ENCODE data around the gene MAP3K4. TPM values are rescaled to one million over a fixed set of nuclear protein-coding genes. Genes with fewer than 3 reads are reported as not detected.

The MAP3K4 gene
- polyA plus RNA-seq, 3 donors = 3.2 to 12.3 (median 3.5) TPM

DNA sequence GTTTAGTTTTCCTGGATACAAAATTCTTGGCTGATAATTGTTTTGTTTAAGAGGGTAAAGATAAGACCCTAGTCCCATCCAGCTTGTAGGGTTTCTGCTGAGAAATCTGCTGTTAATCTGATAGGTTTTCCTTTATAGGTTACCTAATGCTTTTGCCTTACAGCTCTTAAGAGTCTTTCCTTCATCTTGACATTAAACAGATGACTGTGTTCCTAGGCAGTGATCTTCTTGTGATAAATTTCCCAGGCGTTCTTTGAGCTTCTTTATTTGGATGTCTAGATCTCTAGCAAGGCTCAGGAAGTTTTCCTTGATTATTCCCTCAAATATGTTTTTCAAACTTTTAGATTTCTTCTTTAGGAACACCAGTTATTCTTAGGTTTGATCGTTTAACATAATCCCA lies 134.0 kb downstream of the MAP3K4 start:
- H3K4me1 ChIP-seq (ENCODE audit: control insufficient read depth in 1 of 2, insufficient read depth in 2 of 2, low read length in 2 of 2) = no peaks in the 10 kb centered on the region
- intact Hi-C loops (cut with micrococcal nuclease) = no loop called here
- WGBS (ENCODE audit: insufficient coverage) = no CpG with 5 or more reads among the region's 2 CpGs
- Mint-ChIP-seq H3K4me3 (no peak overlapping the region), H3K9me3 (peaks cover 14 to 30% (median 22%) of the 10 kb centered on the region in 7 donors), H3K36me3 (peaks cover 69 to 87% of the 10 kb centered on the region in 2 donors), H3K4me1 (no peaks in the 10 kb centered on the region), H3K27ac (no peak overlapping the region), H3K27me3 (ENCODE audit: low read depth in 3 of 3) (no peaks in the 10 kb centered on the region)
- H3K4me3 ChIP-seq (replicated peaks in 1 of 3; ENCODE audit: low read depth in 2 of 3, low read length in 3 of 3) = no peak overlapping the region
- H3K27me3 ChIP-seq (ENCODE audit: control insufficient read depth in 2 of 2, insufficient read depth in 2 of 2, low read length in 2 of 2) = no peaks in the 10 kb centered on the region
- H3K9me3 ChIP-seq (replicated peaks in 1 of 2; ENCODE audit: control insufficient read depth in 1 of 2, insufficient read depth in 1 of 2, low read length in 2 of 2) = peaks cover 0 to 9% of the 10 kb centered on the region in 2 donors
- no peak for TF ChIP-seq CTCF (IDR thresholded peaks at IDR 0.05)
- H3K9ac ChIP-seq (ENCODE audit: insufficient read depth, low read length, poor library complexity, severe bottlenecking) = no peak overlapping the region
- H3K79me2 ChIP-seq (ENCODE audit: insufficient read depth, low read length) = no peaks in the 10 kb centered on the region
- no peak overlapping the region for H3K4me2 ChIP-seq (replicated peaks; ENCODE audit: extremely low read depth, low read length, poor library complexity, severe bottlenecking)
- no peak overlapping the region for H2AFZ ChIP-seq (ENCODE audit: insufficient read depth, low read depth, low read length, poor library complexity, severe bottlenecking)
- no peak overlapping the region for H3K27ac ChIP-seq (ENCODE audit: low read depth in 1 of 2, low read length in 2 of 2)
- no peak for DNase-seq
- H4K20me1 ChIP-seq (ENCODE audit: insufficient read depth, low read length) = no peaks in the 10 kb centered on the region
- peaks cover 0 to 49% of the 10 kb centered on the region in 2 donors for H3K36me3 ChIP-seq (replicated peaks in 1 of 2; ENCODE audit: control insufficient read depth in 1 of 2, insufficient read depth in 2 of 2, low read length in 2 of 2)

GRCh38 chr6:161127071-161127740 lies 135.6 kb downstream of the MAP3K4 start:
- H3K27ac ChIP-seq (ENCODE audit: low read depth in 1 of 2, low read length in 2 of 2) = no peak overlapping the region
- no peak for DNase-seq
- H3K9ac ChIP-seq (ENCODE audit: insufficient read depth, low read length, poor library complexity, severe bottlenecking) = no peak overlapping the region
- H3K36me3 ChIP-seq (replicated peaks in 1 of 2; ENCODE audit: control insufficient read depth in 1 of 2, insufficient read depth in 2 of 2, low read length in 2 of 2) = peaks cover 0 to 54% of the 10 kb centered on the region in 2 donors
- Mint-ChIP-seq H3K36me3 (peaks cover 65 to 78% of the 10 kb centered on the region in 2 donors), H3K9me3 (peaks cover 13 to 24% (median 17%) of the 10 kb centered on the region in 7 donors), H3K27me3 (ENCODE audit: low read depth in 3 of 3) (no peaks in the 10 kb centered on the region), H3K27ac (peak overlapping the region in 3 of 7 donors; percentile 17 to 79 (median 51)), H3K4me3 (no peak overlapping the region), H3K4me1 (no peaks in the 10 kb centered on the region)
- no peaks in the 10 kb centered on the region for H3K27me3 ChIP-seq (ENCODE audit: control insufficient read depth in 2 of 2, insufficient read depth in 2 of 2, low read length in 2 of 2)
- intact Hi-C loops (cut with micrococcal nuclease) = no loop called here
- H3K4me2 ChIP-seq (replicated peaks; ENCODE audit: extremely low read depth, low read length, poor library complexity, severe bottlenecking) = no peak overlapping the region
- 100% methylated on average over 2 of the region's 7 CpGs for WGBS (ENCODE audit: insufficient coverage)
- no peak overlapping the region for H2AFZ ChIP-seq (ENCODE audit: insufficient read depth, low read depth, low read length, poor library complexity, severe bottlenecking)
- no peak overlapping the region for H3K4me3 ChIP-seq (replicated peaks in 1 of 3; ENCODE audit: low read depth in 2 of 3, low read length in 3 of 3)
- peaks cover 0 to 9% of the 10 kb centered on the region in 2 donors for H3K9me3 ChIP-seq (replicated peaks in 1 of 2; ENCODE audit: control insufficient read depth in 1 of 2, insufficient read depth in 1 of 2, low read length in 2 of 2)
- H3K4me1 ChIP-seq (ENCODE audit: control insufficient read depth in 1 of 2, insufficient read depth in 2 of 2, low read length in 2 of 2) = no peaks in the 10 kb centered on the region
- no peaks in the 10 kb centered on the region for H4K20me1 ChIP-seq (ENCODE audit: insufficient read depth, low read length)
- no peaks in the 10 kb centered on the region for H3K79me2 ChIP-seq (ENCODE audit: insufficient read depth, low read length)
- no peak for TF ChIP-seq CTCF (IDR thresholded peaks at IDR 0.05)

Data from CD14-positive monocyte (primary cell).